GM18858 (cell line): Measurements from ENCODE around the gene B3GNT9.
"Not testable (repeated sequence)": the region's sequence is repeated elsewhere in the genome, so short reads cannot be mapped to it uniquely, and the experiment has no call there.

Experiments used
- ATAC-seq: cut with Tn5 transposase; IDR thresholded peaks from one replicate; pipeline ENCODE4 v1.9.1; 2021; ENCODE audit not compliant: unreplicated experiment

The B3GNT9 gene

GRCh38 chr16:67151431-67152097 lies 766 bp upstream of the B3GNT9 start:
- no peak for ATAC-seq

GRCh38 chr16:67150047-67150832 lies 558 bp downstream of the B3GNT9 start:
- ATAC-seq = no peak

GRCh38 chr16:67149276-67150046 lies 1.3 kb downstream of the B3GNT9 start:
- ATAC-seq = no peak

GRCh38 chr16:67148656-67149275 lies 2.0 kb downstream of the B3GNT9 start:
- ATAC-seq = no peak

- no peak for ATAC-seq
Observed at GRCh38 chr16:67148221-67148620, 2.6 kb downstream of the B3GNT9 start.

GRCh38 chr16:67147437-67148140 lies 3.2 kb downstream of the B3GNT9 start:
- ATAC-seq = no peak

GRCh38 chr16:67146523-67147357 lies 4.1 kb downstream of the B3GNT9 start:
- no peak for ATAC-seq

GRCh38 chr16:67145746-67146145 lies 5.1 kb downstream of the B3GNT9 start:
- ATAC-seq = no peak

- ATAC-seq = no peak
Observed at GRCh38 chr16:67144943-67145342, 5.9 kb downstream of the B3GNT9 start.

GRCh38 chr16:67142342-67142741 lies 8.5 kb downstream of the B3GNT9 start:
- ATAC-seq = no peak

- no peak for ATAC-seq
Observed at GRCh38 chr16:67141391-67141790, 9.4 kb downstream of the B3GNT9 start.

GRCh38 chr16:67137605-67138004 lies 13.2 kb downstream of the B3GNT9 start:
- no peak for ATAC-seq

- ATAC-seq = no peak
Observed at GRCh38 chr16:67129422-67129821, 21.4 kb downstream of the B3GNT9 start.

GRCh38 chr16:67128887-67129286 lies 21.9 kb downstream of the B3GNT9 start:
- no peak for ATAC-seq

- ATAC-seq = no peak
Observed at GRCh38 chr16:67128417-67128816, 22.4 kb downstream of the B3GNT9 start.

GRCh38 chr16:67122799-67123198 lies 28.0 kb downstream of the B3GNT9 start:
- not testable (repeated sequence) for ATAC-seq

GRCh38 chr16:67120025-67120424 lies 30.8 kb downstream of the B3GNT9 start:
- no peak for ATAC-seq

GRCh38 chr16:67117716-67118115 lies 33.1 kb downstream of the B3GNT9 start:
- ATAC-seq = no peak

- no peak for ATAC-seq
Observed at GRCh38 chr16:67116388-67117311, 34.1 kb downstream of the B3GNT9 start.
